Activated CD8-positive, alpha-beta T cell treated with anti-CD3 and anti-CD28 coated beads, Interleukin-2, amount 10 ng/mL, durations not matched to agents 7 days and 5 days (primary cell): Measurements from ENCODE around the gene DAB2IP. TPM values are rescaled to one million over a fixed set of nuclear protein-coding genes. Genes with fewer than 3 reads are reported as not detected.

ENCODE experiments used
- ATAC-seq: fragments of 150-1000 bp; cut with Tn5 transposase; one replicate; pipeline ENCODE4 v1.10.0; 2021; ENCODE audit warnings: moderate library complexity
- CTCF ChIA-PET: fragments of 350-600 bp; sonication (Branson Sonifier 250); formaldehyde crosslinking; loops from one replicate; lab custom pipeline; 2021; ENCODE audit warnings: antibody characterized with exemption; lab: Charles Lee
- POLR2A ChIA-PET: fragments of 350-600 bp; sonication (Branson Sonifier 250); formaldehyde crosslinking; loops from one replicate; lab custom pipeline; 2021; ENCODE audit warnings: antibody characterized with exemption; lab: Charles Lee
- DNase-seq: peaks from one replicate; pipeline ENCODE4 v3.0.0-alpha.2; 2020
- H3K27ac Mint-ChIP-seq: one replicate; pipeline ENCODE4 v1.8.0; 2021; ENCODE audit warnings: mild to moderate bottlenecking, mixed read lengths
- H3K27me3 Mint-ChIP-seq: one replicate; pipeline ENCODE4 v1.8.0; 2021; ENCODE audit warnings: low read depth, mixed read lengths
- H3K36me3 Mint-ChIP-seq: one replicate; pipeline ENCODE4 v1.8.0; 2021; ENCODE audit warnings: low read depth, mixed read lengths
- H3K4me1 Mint-ChIP-seq: one replicate; pipeline ENCODE4 v1.8.0; 2021; ENCODE audit warnings: low read depth, mixed read lengths
- H3K4me3 Mint-ChIP-seq: one replicate; pipeline ENCODE4 v1.8.0; 2021; ENCODE audit warnings: mild to moderate bottlenecking, mixed read lengths
- H3K9me3 Mint-ChIP-seq: one replicate; pipeline ENCODE4 v1.8.0; 2022; ENCODE audit warnings: mixed read lengths; ENCODE audit not compliant: insufficient read depth
- total RNA-seq, 2 experiments: library from RNA; stranded (reverse); gene quantifications; one replicate each; pipeline ENCODE4 v1.2.3, GENCODE V29; 2021

DAB2IP gene
- total RNA-seq, 2 experiments from 2014 or later, result 0.08 to 0.13 TPM

- ATAC-seq (no peak), DNase-seq (no peak)
- H3K36me3 Mint-ChIP-seq, result no peaks in the 10 kb centered on the region
- H3K4me1 Mint-ChIP-seq, result no peaks in the 10 kb centered on the region
- CTCF ChIA-PET, result no interaction called here
- peaks cover 7% of the 10 kb centered on the region for H3K27me3 Mint-ChIP-seq
- POLR2A ChIA-PET, result no interaction called here
- no peaks in the 10 kb centered on the region for H3K9me3 Mint-ChIP-seq
- no peak overlapping the region for H3K4me3 Mint-ChIP-seq
- H3K27ac Mint-ChIP-seq, result no peak overlapping the region
Observed at GRCh38 chr9:121690766-121691165, 39.3 kb downstream of the DAB2IP start.

- CTCF ChIA-PET, result interaction anchor here (0.6 to 1.1 kb wide), 2 partner anchors 37 to 56 kb away, joined by 4 read pairs; no protein-coding TSS in a partner anchor
- H3K27ac Mint-ChIP-seq, result no peak overlapping the region
- H3K27me3 Mint-ChIP-seq, result peaks cover 10% of the 10 kb centered on the region
- DNase-seq (no peak), ATAC-seq (no peak)
- H3K9me3 Mint-ChIP-seq, result no peaks in the 10 kb centered on the region
- POLR2A ChIA-PET, result no interaction called here
- no peaks in the 10 kb centered on the region for H3K36me3 Mint-ChIP-seq
- peaks cover 3% of the 10 kb centered on the region for H3K4me1 Mint-ChIP-seq
- no peak overlapping the region for H3K4me3 Mint-ChIP-seq
Observed at GRCh38 chr9:121691890-121692289, 40.5 kb downstream of the DAB2IP start.

DNA sequence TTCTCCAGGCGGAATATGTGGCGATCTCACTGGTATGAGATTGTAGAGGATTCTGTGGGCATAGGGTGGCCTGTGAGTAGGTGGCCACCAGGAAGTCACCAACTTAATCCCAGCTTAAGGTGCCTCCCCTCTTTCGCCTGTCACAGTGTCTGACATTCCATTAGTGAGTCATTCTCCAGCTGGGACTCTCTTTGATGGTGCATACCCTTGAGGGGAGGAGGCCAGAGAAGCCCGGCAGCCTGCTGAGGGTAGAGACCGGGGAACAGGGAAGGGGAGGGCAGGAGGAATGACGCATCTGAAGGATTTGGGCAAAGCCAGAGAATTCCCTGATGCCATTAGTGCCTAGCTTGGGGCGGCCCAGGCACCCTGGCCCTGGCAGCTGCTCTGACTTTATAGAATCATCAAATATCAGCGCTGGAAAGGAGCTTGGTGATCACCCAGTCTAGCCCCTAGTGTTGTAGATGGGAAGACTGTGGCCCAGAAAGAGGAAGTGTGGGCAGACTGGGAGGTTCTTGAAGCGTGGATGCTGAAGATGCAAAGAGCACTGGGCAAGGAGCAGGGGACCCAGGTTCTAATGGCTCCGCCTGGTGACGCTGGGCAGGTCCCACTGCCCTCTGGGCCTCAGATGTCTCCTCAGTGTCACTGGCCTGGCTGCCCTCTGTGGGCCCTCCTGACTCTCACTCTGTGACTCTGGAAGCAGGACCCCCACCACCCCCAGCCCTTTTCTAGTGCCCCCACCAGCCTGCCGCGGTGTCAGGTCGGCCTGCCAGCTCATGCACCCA lies 41.4 kb downstream of the DAB2IP start:
- ChIA-PET POLR2A (no interaction called here), CTCF (interaction anchor here (1.1 to 1.2 kb wide), 2 partner anchors 8 to 56 kb away, joined by 4 to 6 read pairs; no protein-coding TSS in a partner anchor)
- peaks cover 19% of the 10 kb centered on the region for H3K27me3 Mint-ChIP-seq
- no peak overlapping the region for H3K27ac Mint-ChIP-seq
- DNase-seq (no peak), ATAC-seq (no peak)
- H3K36me3 Mint-ChIP-seq, result no peaks in the 10 kb centered on the region
- no peaks in the 10 kb centered on the region for H3K9me3 Mint-ChIP-seq
- no peak overlapping the region for H3K4me3 Mint-ChIP-seq
- peaks cover 6% of the 10 kb centered on the region for H3K4me1 Mint-ChIP-seq

- CTCF ChIA-PET, result interaction anchor here (1.2 kb wide), 1 partner anchor 9 kb away, joined by 6 read pairs; no protein-coding TSS in a partner anchor
- peaks cover 25% of the 10 kb centered on the region for H3K27me3 Mint-ChIP-seq
- no peak for DNase-seq
- no peaks in the 10 kb centered on the region for H3K36me3 Mint-ChIP-seq
- no peak overlapping the region for H3K27ac Mint-ChIP-seq
- no peak overlapping the region for H3K4me3 Mint-ChIP-seq
- H3K9me3 Mint-ChIP-seq, result no peaks in the 10 kb centered on the region
- no peak for ATAC-seq
- peaks cover 9% of the 10 kb centered on the region for H3K4me1 Mint-ChIP-seq
- POLR2A ChIA-PET, result no interaction called here
Observed at GRCh38 chr9:121693388-121693670, 41.9 kb downstream of the DAB2IP start.

GRCh38 chr9:121694001-121694400 lies 42.6 kb downstream of the DAB2IP start:
- Mint-ChIP-seq H3K27ac (no peak overlapping the region), H3K27me3 (peaks cover 22% of the 10 kb centered on the region), H3K36me3 (no peaks in the 10 kb centered on the region), H3K4me1 (peaks cover 11% of the 10 kb centered on the region), H3K4me3 (no peak overlapping the region), H3K9me3 (no peaks in the 10 kb centered on the region)
- DNase-seq, result no peak
- ATAC-seq, result no peak
- ChIA-PET CTCF (interaction anchor here (1.0 to 1.4 kb wide), 4 partner anchors 9 to 41 kb away, joined by 3 to 7 read pairs (median 4); no protein-coding TSS in a partner anchor), POLR2A (no interaction called here)

- ChIA-PET CTCF (interaction anchor here (1.0 to 1.4 kb wide), 5 partner anchors 9 to 40 kb away, joined by 3 to 7 read pairs (median 5); no protein-coding TSS in a partner anchor), POLR2A (no interaction called here)
- ATAC-seq (no peak), DNase-seq (no peak)
- Mint-ChIP-seq H3K4me1 (peaks cover 11% of the 10 kb centered on the region), H3K36me3 (no peaks in the 10 kb centered on the region), H3K27ac (no peak overlapping the region), H3K9me3 (no peaks in the 10 kb centered on the region), H3K27me3 (peaks cover 22% of the 10 kb centered on the region), H3K4me3 (no peak overlapping the region)
Observed at GRCh38 chr9:121694600-121694999, 43.2 kb downstream of the DAB2IP start.

DNA sequence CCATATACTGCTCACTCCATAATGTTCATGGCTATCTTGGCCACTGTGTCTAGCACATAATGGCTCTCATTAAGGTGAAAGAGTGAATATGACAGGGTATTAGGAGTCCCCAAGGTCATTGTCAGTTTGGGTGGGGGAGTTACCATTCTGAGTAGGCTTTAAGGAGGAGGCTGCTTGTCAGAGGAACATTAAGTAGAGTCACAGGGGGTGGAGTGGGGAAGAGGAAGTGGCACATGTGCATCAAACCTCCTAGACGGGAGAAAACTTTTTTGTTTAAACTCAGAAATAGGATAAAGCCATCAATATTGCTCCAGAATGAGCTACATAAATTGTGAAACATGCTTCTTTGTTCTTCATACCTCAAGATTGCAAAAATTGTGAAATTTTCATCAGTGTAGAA lies 45.5 kb downstream of the DAB2IP start:
- POLR2A ChIA-PET, result no interaction called here
- no peak overlapping the region for H3K27ac Mint-ChIP-seq
- no peak for DNase-seq
- H3K36me3 Mint-ChIP-seq, result no peaks in the 10 kb centered on the region
- H3K4me3 Mint-ChIP-seq, result no peak overlapping the region
- peaks cover 39% of the 10 kb centered on the region for H3K27me3 Mint-ChIP-seq
- CTCF ChIA-PET, result interaction anchor here (1.3 to 4.2 kb wide), 5 partner anchors 9 to 151 kb away, joined by 3 to 16 read pairs (median 6); no protein-coding TSS in a partner anchor
- H3K4me1 Mint-ChIP-seq, result peaks cover 14% of the 10 kb centered on the region
- ATAC-seq, result no peak
- H3K9me3 Mint-ChIP-seq, result no peaks in the 10 kb centered on the region

DNA sequence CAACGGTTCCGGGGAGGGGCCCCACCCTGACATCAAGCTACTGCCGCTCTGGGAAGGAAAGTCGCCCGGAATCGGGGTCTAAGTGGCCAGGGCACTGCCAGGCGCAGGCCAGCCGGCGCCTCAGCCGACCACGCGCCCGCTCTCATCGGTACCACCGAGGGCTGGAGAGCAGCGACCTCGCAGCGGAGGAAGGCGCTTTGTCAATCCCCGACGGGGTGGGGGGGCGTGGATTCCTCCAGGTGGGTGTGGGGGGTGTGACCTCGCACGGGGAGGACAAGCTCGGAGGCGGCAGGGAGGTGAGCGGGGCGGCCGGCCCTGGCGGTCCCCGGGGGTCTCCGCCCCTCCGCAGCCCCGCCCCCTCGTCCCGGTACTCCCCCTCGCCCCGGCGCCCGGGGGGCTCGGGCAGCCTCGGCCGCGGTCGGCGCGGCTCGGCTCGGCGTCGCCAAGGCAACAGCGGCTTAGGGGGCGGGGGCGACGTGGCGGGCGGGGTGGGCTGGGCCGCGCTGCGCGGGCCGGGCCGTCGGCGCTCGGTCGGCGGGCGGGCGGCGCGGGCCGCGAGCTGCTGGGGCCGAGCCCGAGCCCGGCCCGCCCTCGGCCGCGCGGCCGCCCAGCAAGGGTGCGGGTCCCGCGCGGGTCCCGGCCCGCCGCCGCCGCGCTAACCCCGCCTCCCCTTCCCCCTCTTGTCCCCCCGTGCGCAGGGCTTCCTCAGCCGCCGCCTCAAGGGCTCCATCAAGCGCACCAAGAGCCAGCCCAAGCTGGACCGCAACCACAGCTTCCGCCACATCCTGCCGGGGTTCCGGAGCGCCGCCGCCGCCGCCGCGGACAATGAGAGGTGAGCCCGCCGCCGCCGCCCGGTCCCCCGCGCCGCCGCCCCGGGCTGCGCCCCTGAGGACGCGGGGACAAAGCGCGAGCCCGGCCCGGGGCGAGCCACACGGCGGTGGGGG lies 47.5 kb downstream of the DAB2IP start:
- no peak overlapping the region for H3K27ac Mint-ChIP-seq
- POLR2A ChIA-PET, result interaction anchor here (0.6 to 1.2 kb wide), 2 partner anchors 10 to 180 kb away, joined by 3 read pairs; no protein-coding TSS in a partner anchor
- ATAC-seq (peak; percentile 75), DNase-seq (peak; percentile 83)
- H3K4me1 Mint-ChIP-seq, result peaks cover 14% of the 10 kb centered on the region
- peak overlapping the region; percentile 18 for H3K4me3 Mint-ChIP-seq
- H3K9me3 Mint-ChIP-seq, result no peaks in the 10 kb centered on the region
- H3K27me3 Mint-ChIP-seq, result peaks cover 50% of the 10 kb centered on the region
- no peaks in the 10 kb centered on the region for H3K36me3 Mint-ChIP-seq
- CTCF ChIA-PET, result interaction anchor here (1.2 to 4.2 kb wide), 3 partner anchors 11 to 153 kb away, joined by 3 to 16 read pairs (median 11); no protein-coding TSS in a partner anchor

- CTCF ChIA-PET, result interaction anchor here (0.8 to 4.2 kb wide), 3 partner anchors 16 to 154 kb away, joined by 3 to 16 read pairs (median 3); no protein-coding TSS in a partner anchor
- no peaks in the 10 kb centered on the region for H3K9me3 Mint-ChIP-seq
- no peaks in the 10 kb centered on the region for H3K36me3 Mint-ChIP-seq
- H3K27me3 Mint-ChIP-seq, result peaks cover 57% of the 10 kb centered on the region
- peak; percentile 29 for DNase-seq
- POLR2A ChIA-PET, result no interaction called here
- peak; percentile 55 for ATAC-seq
- no peak overlapping the region for H3K4me3 Mint-ChIP-seq
- H3K4me1 Mint-ChIP-seq, result peaks cover 14% of the 10 kb centered on the region
- H3K27ac Mint-ChIP-seq, result no peak overlapping the region
Observed at GRCh38 chr9:121699571-121700164, 48.2 kb downstream of the DAB2IP start.

DNA sequence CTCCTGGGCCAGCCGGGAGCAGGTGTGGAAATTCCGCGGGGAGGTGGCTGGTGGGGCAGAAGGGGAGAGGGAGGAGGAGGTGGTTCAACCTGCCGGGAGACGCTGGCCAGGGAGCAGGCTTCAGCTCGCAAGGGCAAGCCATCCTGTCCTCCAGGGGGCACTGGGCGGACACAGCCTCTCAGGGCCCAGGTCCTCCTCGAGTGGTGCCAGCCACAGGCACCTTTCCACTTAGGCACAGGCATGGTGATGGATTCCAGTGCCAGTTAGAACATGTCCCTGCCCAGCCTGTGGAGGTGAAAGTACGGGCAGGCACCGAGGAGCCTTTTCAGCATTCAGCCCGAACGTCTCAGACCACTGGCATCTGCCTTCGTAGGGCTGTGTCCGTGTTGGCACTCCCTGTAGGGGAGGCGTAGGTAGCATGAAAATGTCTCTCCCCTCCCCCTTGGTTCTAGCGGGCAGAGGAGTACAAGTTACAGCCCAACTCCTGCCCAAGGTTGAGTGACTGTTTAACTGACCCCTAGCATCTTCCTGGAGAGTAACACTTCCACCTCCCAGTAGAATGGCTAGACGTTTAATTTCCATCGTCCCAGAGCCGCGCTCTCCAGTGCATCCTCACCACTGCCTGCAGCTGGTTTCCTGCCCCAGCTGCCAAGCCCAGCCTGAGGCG lies 48.9 kb downstream of the DAB2IP start:
- Mint-ChIP-seq H3K27ac (no peak overlapping the region), H3K9me3 (no peaks in the 10 kb centered on the region), H3K36me3 (no peaks in the 10 kb centered on the region), H3K4me1 (peaks cover 14% of the 10 kb centered on the region), H3K4me3 (no peak overlapping the region), H3K27me3 (peaks cover 63% of the 10 kb centered on the region)
- DNase-seq (peak; percentile 34), ATAC-seq (peak; percentile 25)
- POLR2A ChIA-PET, result no interaction called here
- CTCF ChIA-PET, result interaction anchor here (0.7 to 1.2 kb wide), 3 partner anchors 48 to 284 kb away, joined by 3 read pairs; no protein-coding TSS in a partner anchor
